ENCODE results near the gene TAOK3. TPM values are rescaled to one million over a fixed set of nuclear protein-coding genes. Genes with fewer than 3 reads are reported as not detected.

Gene TAOK3
- total RNA-seq, 4 donors from 2014 or later: 48.8 to 78.0 (median 54.7) TPM

- no peak for TF ChIP-seq CTCF (IDR thresholded peaks at IDR 0.05; ENCODE audit: low read depth)
These were observed 65.4 kb downstream of the TAOK3 start for GRCh38 chr12:118307069-118307954.

- no peak for TF ChIP-seq CTCF (IDR thresholded peaks at IDR 0.05; ENCODE audit: low read depth)
These were observed 68.6 kb downstream of the TAOK3 start for GRCh38 chr12:118304093-118304492.

GRCh38 chr12:118302053-118302452 lies 70.7 kb downstream of the TAOK3 start:
- TF ChIP-seq CTCF (IDR thresholded peaks at IDR 0.05; ENCODE audit: low read depth): no peak

GRCh38 chr12:118299791-118300460 lies 72.8 kb downstream of the TAOK3 start:
- no peak for TF ChIP-seq CTCF (IDR thresholded peaks at IDR 0.05; ENCODE audit: low read depth)

GRCh38 chr12:118297284-118297683 lies 75.4 kb downstream of the TAOK3 start:
- no peak for TF ChIP-seq CTCF (IDR thresholded peaks at IDR 0.05; ENCODE audit: low read depth)

GRCh38 chr12:118292836-118293235 lies 79.9 kb downstream of the TAOK3 start:
- no peak for TF ChIP-seq CTCF (IDR thresholded peaks at IDR 0.05; ENCODE audit: low read depth)

- TF ChIP-seq CTCF (IDR thresholded peaks at IDR 0.05; ENCODE audit: low read depth): no peak
These were observed 82.6 kb downstream of the TAOK3 start for GRCh38 chr12:118290130-118290529.

Measured in subcutaneous adipose tissue (tissue), 4 donors.